ENCODE results near the gene ZNF280B.
"Not testable (repeated sequence)": the region's sequence is repeated elsewhere in the genome, so short reads cannot be mapped to it uniquely, and the experiment has no call there.

ZNF280B gene

GRCh38 chr22:22520667-22521602, 12.4 kb upstream of the ZNF280B start:
- no peak overlapping the region for H3K4me3 ChIP-seq (ENCODE audit: low read length)

GRCh38 chr22:22520020-22520656, 11.6 kb upstream of the ZNF280B start, which contains the start of gene ZNF280A:
TSS of gene ZNF280A (minus strand) at chr22:22520270. CDS start at chr22:22515630, 4,640 bp downstream.
- no CpG with 5 or more reads among the region's 12 CpGs for WGBS (ENCODE audit: insufficient coverage, insufficient read length)
- H3K27me3 ChIP-seq (ENCODE audit: control insufficient read depth, insufficient read depth, low read length): peaks cover 2% of the 10 kb centered on the region; the same call in 1 of the 2 replicates
- H3K4me1 ChIP-seq (ENCODE audit: control insufficient read depth, insufficient read depth, low read length): no peaks in the 10 kb centered on the region
- no peaks in the 10 kb centered on the region for H3K36me3 ChIP-seq (ENCODE audit: control insufficient read depth, insufficient read depth, low read length)
- no peak within 1 kb of the TSS for H3K4me3 ChIP-seq (ENCODE audit: low read length)
- no peaks in the 10 kb centered on the region; the same call in 1 of the 2 replicates for H3K9me3 ChIP-seq (ENCODE audit: control insufficient read depth, insufficient read depth, low read length)
- DNase-seq (ENCODE audit: low read depth, low spot score): no peak
- H3K27ac ChIP-seq (ENCODE audit: low read length): no peak within 1 kb of the TSS

More at GRCh38 chr22:22520667-22521602, 12.4 kb upstream of the ZNF280B start:
- Histone ChIP-seq H3K4me1 (ENCODE audit: control insufficient read depth, insufficient read depth, low read length) (no peaks in the 10 kb centered on the region), H3K9me3 (ENCODE audit: control insufficient read depth, insufficient read depth, low read length) (no peaks in the 10 kb centered on the region; the same call in 1 of the 2 replicates), H3K27ac (ENCODE audit: low read length) (no peak overlapping the region), H3K36me3 (ENCODE audit: control insufficient read depth, insufficient read depth, low read length) (no peaks in the 10 kb centered on the region), H3K27me3 (ENCODE audit: control insufficient read depth, insufficient read depth, low read length) (peaks cover 2% of the 10 kb centered on the region; the same call in 1 of the 2 replicates)
- DNase-seq (ENCODE audit: low read depth, low spot score): no peak
- WGBS (ENCODE audit: insufficient coverage, insufficient read length): 100% methylated on average over 1 of the region's 12 CpGs

- H3K36me3 ChIP-seq (ENCODE audit: control insufficient read depth, insufficient read depth, low read length): no peaks in the 10 kb centered on the region
- H3K9me3 ChIP-seq (ENCODE audit: control insufficient read depth, insufficient read depth, low read length): no peaks in the 10 kb centered on the region; the same call in 1 of the 2 replicates
- no peak overlapping the region for H3K4me3 ChIP-seq (ENCODE audit: low read length)
- no peak for DNase-seq (ENCODE audit: low read depth, low spot score)
- H3K27ac ChIP-seq (ENCODE audit: low read length): no peak overlapping the region
- peaks cover 5% of the 10 kb centered on the region; the same call in 1 of the 2 replicates for H3K27me3 ChIP-seq (ENCODE audit: control insufficient read depth, insufficient read depth, low read length)
- WGBS (ENCODE audit: insufficient coverage, insufficient read length): no CpG with 5 or more reads among the region's 5 CpGs
- H3K4me1 ChIP-seq (ENCODE audit: control insufficient read depth, insufficient read depth, low read length): no peaks in the 10 kb centered on the region
Observed at GRCh38 chr22:22519591-22519990, 11.0 kb upstream of the ZNF280B start.

- no peaks in the 10 kb centered on the region for H3K36me3 ChIP-seq (ENCODE audit: control insufficient read depth, insufficient read depth, low read length)
- no peak overlapping the region for H3K27ac ChIP-seq (ENCODE audit: low read length)
- WGBS (ENCODE audit: insufficient coverage, insufficient read length): no CpG with 5 or more reads among the region's 4 CpGs
- H3K9me3 ChIP-seq (ENCODE audit: control insufficient read depth, insufficient read depth, low read length): no peaks in the 10 kb centered on the region; the same call in 1 of the 2 replicates
- peaks cover 3% of the 10 kb centered on the region; the same call in 1 of the 2 replicates for H3K27me3 ChIP-seq (ENCODE audit: control insufficient read depth, insufficient read depth, low read length)
- H3K4me1 ChIP-seq (ENCODE audit: control insufficient read depth, insufficient read depth, low read length): no peaks in the 10 kb centered on the region
- DNase-seq (ENCODE audit: low read depth, low spot score): no peak
- H3K4me3 ChIP-seq (ENCODE audit: low read length): no peak overlapping the region
Observed at GRCh38 chr22:22516992-22517391, 8.4 kb upstream of the ZNF280B start.

- no peak overlapping the region for H3K4me3 ChIP-seq (ENCODE audit: low read length)
- H3K4me1 ChIP-seq (ENCODE audit: control insufficient read depth, insufficient read depth, low read length): no peaks in the 10 kb centered on the region
- no peaks in the 10 kb centered on the region; the same call in 1 of the 2 replicates for H3K9me3 ChIP-seq (ENCODE audit: control insufficient read depth, insufficient read depth, low read length)
- no peak overlapping the region for H3K27ac ChIP-seq (ENCODE audit: low read length)
- H3K36me3 ChIP-seq (ENCODE audit: control insufficient read depth, insufficient read depth, low read length): no peaks in the 10 kb centered on the region
- H3K27me3 ChIP-seq (ENCODE audit: control insufficient read depth, insufficient read depth, low read length): peaks cover 3% of the 10 kb centered on the region; the same call in 1 of the 2 replicates
- no peak for DNase-seq (ENCODE audit: low read depth, low spot score)
Observed at GRCh38 chr22:22515890-22516289, 7.3 kb upstream of the ZNF280B start.

GRCh38 chr22:22514431-22514830, 5.9 kb upstream of the ZNF280B start:
- not testable (repeated sequence) for H3K9me3 ChIP-seq (ENCODE audit: control insufficient read depth, insufficient read depth, low read length); H3K27me3 ChIP-seq (ENCODE audit: control insufficient read depth, insufficient read depth, low read length); H3K27ac ChIP-seq (ENCODE audit: low read length); H3K4me1 ChIP-seq (ENCODE audit: control insufficient read depth, insufficient read depth, low read length); H3K4me3 ChIP-seq (ENCODE audit: low read length); H3K36me3 ChIP-seq (ENCODE audit: control insufficient read depth, insufficient read depth, low read length); DNase-seq (ENCODE audit: low read depth, low spot score)
- no CpG with 5 or more reads among the region's 8 CpGs for WGBS (ENCODE audit: insufficient coverage, insufficient read length)

- H3K4me1 ChIP-seq (ENCODE audit: control insufficient read depth, insufficient read depth, low read length): no peaks in the 10 kb centered on the region
- no peaks in the 10 kb centered on the region; the same call in 1 of the 2 replicates for H3K9me3 ChIP-seq (ENCODE audit: control insufficient read depth, insufficient read depth, low read length)
- H3K27me3 ChIP-seq (ENCODE audit: control insufficient read depth, insufficient read depth, low read length): peaks cover 3% of the 10 kb centered on the region; the same call in 1 of the 2 replicates
- WGBS (ENCODE audit: insufficient coverage, insufficient read length): no CpG with 5 or more reads among the region's 2 CpGs
- H3K4me3 ChIP-seq (ENCODE audit: low read length): no peak overlapping the region
- H3K27ac ChIP-seq (ENCODE audit: low read length): no peak overlapping the region
- no peaks in the 10 kb centered on the region for H3K36me3 ChIP-seq (ENCODE audit: control insufficient read depth, insufficient read depth, low read length)
- no peak for DNase-seq (ENCODE audit: low read depth, low spot score)
Observed at GRCh38 chr22:22513619-22514018, 5.1 kb upstream of the ZNF280B start.

- DNase-seq (ENCODE audit: low read depth, low spot score): no peak
- Histone ChIP-seq H3K4me3 (ENCODE audit: low read length) (no peak overlapping the region), H3K27me3 (ENCODE audit: control insufficient read depth, insufficient read depth, low read length) (peaks cover 3% of the 10 kb centered on the region; the same call in 1 of the 2 replicates), H3K9me3 (ENCODE audit: control insufficient read depth, insufficient read depth, low read length) (no peaks in the 10 kb centered on the region; the same call in 1 of the 2 replicates), H3K36me3 (ENCODE audit: control insufficient read depth, insufficient read depth, low read length) (no peaks in the 10 kb centered on the region), H3K27ac (ENCODE audit: low read length) (no peak overlapping the region), H3K4me1 (ENCODE audit: control insufficient read depth, insufficient read depth, low read length) (no peaks in the 10 kb centered on the region)
- no CpG with 5 or more reads among the region's 5 CpGs for WGBS (ENCODE audit: insufficient coverage, insufficient read length)
Observed at GRCh38 chr22:22512951-22513350, 4.4 kb upstream of the ZNF280B start.

DNA sequence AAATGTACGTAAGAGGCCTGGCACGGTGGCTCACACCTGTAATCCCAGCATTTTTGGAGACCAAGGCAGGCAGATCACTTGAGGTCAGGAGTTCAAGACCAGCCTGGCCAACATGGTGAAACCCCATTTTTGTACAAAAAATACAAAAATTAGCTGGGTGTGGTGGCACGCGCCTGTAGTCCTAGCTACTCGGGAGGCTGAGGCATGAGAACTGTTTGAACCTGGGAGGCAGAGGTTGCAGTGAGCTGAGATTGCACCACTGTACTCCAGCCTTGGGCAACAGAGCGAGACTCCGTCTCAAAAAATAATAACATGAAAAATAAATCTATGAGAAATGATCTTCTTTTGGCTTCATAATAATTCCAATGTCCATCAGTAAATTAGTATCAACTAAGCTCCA, 2.3 kb upstream of the ZNF280B start:
- not testable (repeated sequence) for H3K4me1 ChIP-seq (ENCODE audit: control insufficient read depth, insufficient read depth, low read length); H3K4me3 ChIP-seq (ENCODE audit: low read length); H3K9me3 ChIP-seq (ENCODE audit: control insufficient read depth, insufficient read depth, low read length); H3K36me3 ChIP-seq (ENCODE audit: control insufficient read depth, insufficient read depth, low read length); H3K27me3 ChIP-seq (ENCODE audit: control insufficient read depth, insufficient read depth, low read length); DNase-seq (ENCODE audit: low read depth, low spot score); H3K27ac ChIP-seq (ENCODE audit: low read length)
- no CpG with 5 or more reads among the region's 7 CpGs for WGBS (ENCODE audit: insufficient coverage, insufficient read length)

GRCh38 chr22:22509912-22510311, 1.4 kb upstream of the ZNF280B start:
- H3K9me3 ChIP-seq (ENCODE audit: control insufficient read depth, insufficient read depth, low read length); H3K4me1 ChIP-seq (ENCODE audit: control insufficient read depth, insufficient read depth, low read length); H3K27me3 ChIP-seq (ENCODE audit: control insufficient read depth, insufficient read depth, low read length): not testable (repeated sequence)

More at GRCh38 chr22:22509912-22510311, 1.4 kb upstream of the ZNF280B start:
- WGBS (ENCODE audit: insufficient coverage, insufficient read length): no CpG with 5 or more reads among the region's 6 CpGs
- not testable (repeated sequence) for H3K27ac ChIP-seq (ENCODE audit: low read length); H3K36me3 ChIP-seq (ENCODE audit: control insufficient read depth, insufficient read depth, low read length); H3K4me3 ChIP-seq (ENCODE audit: low read length); DNase-seq (ENCODE audit: low read depth, low spot score)
